ENCODE results near the gene MACROD1.

Gene MACROD1

GRCh38 chr11:64130618-64131017 is 35.3 kb downstream of the MACROD1 start:
- DNase-seq (ENCODE audit: low read depth): no peak

GRCh38 chr11:64129403-64129802 is 36.5 kb downstream of the MACROD1 start:
- no peak for DNase-seq (ENCODE audit: low read depth)

- DNase-seq (ENCODE audit: low read depth): no peak
These were observed 37.5 kb downstream of the MACROD1 start for GRCh38 chr11:64128255-64129006.

GRCh38 chr11:64127267-64128072 is 38.4 kb downstream of the MACROD1 start:
- DNase-seq (ENCODE audit: low read depth): no peak

- no peak for DNase-seq (ENCODE audit: low read depth)
These were observed 39.1 kb downstream of the MACROD1 start for GRCh38 chr11:64126796-64127195.

- no peak for DNase-seq (ENCODE audit: low read depth)
These were observed 39.5 kb downstream of the MACROD1 start for GRCh38 chr11:64126371-64126770.

GRCh38 chr11:64125676-64126075 is 40.2 kb downstream of the MACROD1 start:
- no peak for DNase-seq (ENCODE audit: low read depth)

- no peak for DNase-seq (ENCODE audit: low read depth)
These were observed 41.8 kb downstream of the MACROD1 start for GRCh38 chr11:64124147-64124546.

GRCh38 chr11:64123679-64124078 is 42.2 kb downstream of the MACROD1 start:
- DNase-seq (ENCODE audit: low read depth): no peak

GRCh38 chr11:64122411-64123410 is 43.2 kb downstream of the MACROD1 start:
- no peak for DNase-seq (ENCODE audit: low read depth)

GRCh38 chr11:64121663-64122410 is 44.1 kb downstream of the MACROD1 start:
- DNase-seq (ENCODE audit: low read depth): no peak

GRCh38 chr11:64120951-64121569 is 44.9 kb downstream of the MACROD1 start:
- no peak for DNase-seq (ENCODE audit: low read depth)

- no peak for DNase-seq (ENCODE audit: low read depth)
These were observed 46.2 kb downstream of the MACROD1 start for GRCh38 chr11:64119700-64120099.

GRCh38 chr11:64118876-64119665 is 46.8 kb downstream of the MACROD1 start:
- no peak for DNase-seq (ENCODE audit: low read depth)

GRCh38 chr11:64117763-64118459 is 48.0 kb downstream of the MACROD1 start:
- DNase-seq (ENCODE audit: low read depth): no peak

- no peak for DNase-seq (ENCODE audit: low read depth)
These were observed 50.1 kb downstream of the MACROD1 start for GRCh38 chr11:64115531-64116522.

- no peak for DNase-seq (ENCODE audit: low read depth)
These were observed 51.7 kb downstream of the MACROD1 start for GRCh38 chr11:64114231-64114630.

GRCh38 chr11:64113462-64113780 is 52.5 kb downstream of the MACROD1 start:
- no peak for DNase-seq (ENCODE audit: low read depth)
